Hepatocyte (in vitro differentiated cells): ENCODE results near the gene HLA-DRB1.

ENCODE experiments used
- EZH2 ChIP-seq: fragments of 200-600 bp; sonication (generic); IDR thresholded peaks from 2 replicates; pipeline ENCODE4 v1.6.1; 2016; ENCODE audit warnings: antibody characterized with exemption, mild to moderate bottlenecking, borderline replicate concordance
- TF ChIP-seq, protein P1 (sequence below): fragments of 200-600 bp; sonication (generic); IDR thresholded peaks from 2 replicates; pipeline ENCODE4 v1.5.1; 2016; ENCODE audit warnings: antibody characterized with exemption, mild to moderate bottlenecking; ENCODE audit not compliant: poor library complexity

DNA sequence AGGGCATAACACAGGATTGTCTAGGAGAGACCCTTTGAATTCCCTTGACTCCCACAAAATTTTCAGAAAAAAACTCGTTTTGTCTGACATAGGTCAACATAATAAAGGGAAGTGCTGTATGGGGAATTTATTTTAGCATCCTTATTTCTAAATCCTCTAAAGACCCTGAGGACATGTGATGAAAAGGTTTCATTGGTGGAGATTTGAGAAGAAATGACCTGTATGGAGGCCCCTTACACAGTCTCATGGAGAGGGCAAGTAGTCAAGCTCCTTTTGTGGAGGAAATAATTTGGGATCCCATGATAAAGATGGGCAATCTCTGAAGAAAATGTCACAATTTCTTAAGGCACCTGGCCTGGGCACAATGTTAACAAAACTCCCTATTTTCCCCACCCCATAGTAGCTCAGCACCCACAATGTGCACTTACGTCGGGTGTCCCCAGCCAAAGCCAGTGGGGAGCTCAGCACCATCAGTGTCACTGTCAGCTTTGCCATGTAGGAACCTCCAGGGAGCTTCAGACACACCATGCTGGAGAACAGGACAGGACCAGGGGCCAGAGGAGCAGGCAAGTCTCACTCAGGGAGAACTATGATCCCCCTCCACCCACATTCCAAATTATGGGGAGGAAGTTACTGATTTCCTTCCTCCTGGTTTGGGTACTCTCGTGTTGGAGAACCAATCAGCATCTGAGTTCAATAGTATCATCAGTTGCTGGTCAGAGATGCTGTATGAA, 59.8 kb downstream of the HLA-DRB1 start, which contains the start of gene HLA-DRB5:
- TF ChIP-seq, protein P1, sequence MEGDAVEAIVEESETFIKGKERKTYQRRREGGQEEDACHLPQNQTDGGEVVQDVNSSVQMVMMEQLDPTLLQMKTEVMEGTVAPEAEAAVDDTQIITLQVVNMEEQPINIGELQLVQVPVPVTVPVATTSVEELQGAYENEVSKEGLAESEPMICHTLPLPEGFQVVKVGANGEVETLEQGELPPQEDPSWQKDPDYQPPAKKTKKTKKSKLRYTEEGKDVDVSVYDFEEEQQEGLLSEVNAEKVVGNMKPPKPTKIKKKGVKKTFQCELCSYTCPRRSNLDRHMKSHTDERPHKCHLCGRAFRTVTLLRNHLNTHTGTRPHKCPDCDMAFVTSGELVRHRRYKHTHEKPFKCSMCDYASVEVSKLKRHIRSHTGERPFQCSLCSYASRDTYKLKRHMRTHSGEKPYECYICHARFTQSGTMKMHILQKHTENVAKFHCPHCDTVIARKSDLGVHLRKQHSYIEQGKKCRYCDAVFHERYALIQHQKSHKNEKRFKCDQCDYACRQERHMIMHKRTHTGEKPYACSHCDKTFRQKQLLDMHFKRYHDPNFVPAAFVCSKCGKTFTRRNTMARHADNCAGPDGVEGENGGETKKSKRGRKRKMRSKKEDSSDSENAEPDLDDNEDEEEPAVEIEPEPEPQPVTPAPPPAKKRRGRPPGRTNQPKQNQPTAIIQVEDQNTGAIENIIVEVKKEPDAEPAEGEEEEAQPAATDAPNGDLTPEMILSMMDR, result no peak
- no peak for TF ChIP-seq EZH2
